Effector memory CD8-positive, alpha-beta T cell (primary cell): ENCODE data around the gene RPA1.
"Not testable (repeated sequence)": the region's sequence is repeated elsewhere in the genome, so short reads cannot be mapped to it uniquely, and the experiment has no call there.

Experiments
- ATAC-seq: fragments of 150-1000 bp; cut with Tn5 transposase; replicated peaks from 2 replicates; pipeline ENCODE4 v1.10.0; 2021; ENCODE audit warnings: mild to moderate bottlenecking, moderate library complexity
- DNase-seq, 3 experiments: peaks; one replicate each; pipeline ENCODE4 v3.0.0; 2021
- H3K27ac Mint-ChIP-seq, 2 donors: one replicate each; pipeline ENCODE4 v1.8.0; 2022; ENCODE audit warnings: mild to moderate bottlenecking in 2 of 2, mixed read lengths in 2 of 2, moderate library complexity in 2 of 2
- H3K27me3 Mint-ChIP-seq, 2 donors: one replicate each; pipeline ENCODE4 v1.8.0; 2022; ENCODE audit warnings: mixed read lengths in 2 of 2
- H3K36me3 Mint-ChIP-seq: one replicate; pipeline ENCODE4 v1.8.0; 2022; ENCODE audit warnings: mild to moderate bottlenecking, moderate library complexity, mixed read lengths; ENCODE audit not compliant: insufficient read depth
- H3K4me1 Mint-ChIP-seq, 2 donors: one replicate each; pipeline ENCODE4 v1.8.0; 2022; ENCODE audit warnings: low read depth in 2 of 2, mixed read lengths in 2 of 2
- H3K4me3 Mint-ChIP-seq, 2 donors: one replicate each; pipeline ENCODE4 v1.8.0; 2022; ENCODE audit warnings: mild to moderate bottlenecking in 2 of 2, mixed read lengths in 2 of 2, moderate library complexity in 2 of 2
- H3K9me3 Mint-ChIP-seq, 2 donors: one replicate each; pipeline ENCODE4 v1.8.0; 2022; ENCODE audit warnings: mixed read lengths in 2 of 2

Gene RPA1

DNA sequence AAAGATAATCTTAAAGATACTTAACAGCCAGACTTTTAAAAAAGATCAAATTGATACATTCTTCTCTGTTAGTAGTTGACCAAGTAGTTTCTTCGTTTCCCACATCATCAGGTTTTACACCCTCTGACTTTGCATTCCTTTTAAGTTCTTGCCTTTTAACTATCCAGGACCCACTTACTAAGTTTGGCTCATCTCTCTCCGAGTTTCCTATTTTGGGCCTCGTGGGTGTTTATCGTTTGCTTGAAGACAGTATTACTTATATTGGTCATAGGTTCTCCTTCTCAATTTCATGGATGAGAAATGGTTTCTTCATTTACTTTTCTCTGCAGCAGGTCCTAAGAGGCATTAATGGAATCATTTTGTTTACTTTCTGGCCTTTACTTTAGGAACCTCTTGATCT, 43.2 kb downstream of the RPA1 start:
- H3K27ac Mint-ChIP-seq, result peak overlapping the region; percentile 16 to 86

DNA sequence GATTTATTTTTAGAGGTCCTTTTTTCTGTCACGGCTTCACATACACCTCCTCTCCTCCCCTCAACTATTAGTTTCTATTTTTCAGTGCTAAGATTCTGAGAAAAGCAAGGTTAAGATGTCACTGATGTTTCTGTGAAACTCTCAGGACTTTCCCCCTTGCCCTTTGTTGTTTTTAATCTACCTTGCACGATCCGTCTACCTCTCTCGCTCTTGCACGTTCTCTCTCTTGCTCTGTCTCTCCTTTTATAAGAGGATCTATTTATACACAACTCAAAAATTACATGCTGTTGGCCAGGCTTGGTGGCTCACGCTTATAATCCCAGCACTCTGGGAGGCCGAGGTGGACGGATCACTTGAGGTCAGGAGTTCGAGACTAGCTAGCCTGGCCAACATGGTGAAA, 43.6 kb downstream of the RPA1 start:
- H3K4me3 Mint-ChIP-seq, result no peak overlapping the region
- H3K9me3 Mint-ChIP-seq, result no peaks in the 10 kb centered on the region
- DNase-seq (no peak), ATAC-seq (no peak)
- H3K4me1 Mint-ChIP-seq, result peaks cover 15 to 25% of the 10 kb centered on the region in 2 donors
- H3K27me3 Mint-ChIP-seq, result no peaks in the 10 kb centered on the region
- H3K27ac Mint-ChIP-seq, result peak overlapping the region; percentile 16 to 86
- H3K36me3 Mint-ChIP-seq, result peaks cover 47% of the 10 kb centered on the region

More for the DNA sequence above, 43.2 kb downstream of the RPA1 start:
- Mint-ChIP-seq H3K4me1 (peaks cover 15 to 25% of the 10 kb centered on the region in 2 donors), H3K27me3 (no peaks in the 10 kb centered on the region), H3K9me3 (no peaks in the 10 kb centered on the region), H3K4me3 (no peak overlapping the region), H3K36me3 (peaks cover 45% of the 10 kb centered on the region)
- DNase-seq (no peak), ATAC-seq (no peak)

DNA sequence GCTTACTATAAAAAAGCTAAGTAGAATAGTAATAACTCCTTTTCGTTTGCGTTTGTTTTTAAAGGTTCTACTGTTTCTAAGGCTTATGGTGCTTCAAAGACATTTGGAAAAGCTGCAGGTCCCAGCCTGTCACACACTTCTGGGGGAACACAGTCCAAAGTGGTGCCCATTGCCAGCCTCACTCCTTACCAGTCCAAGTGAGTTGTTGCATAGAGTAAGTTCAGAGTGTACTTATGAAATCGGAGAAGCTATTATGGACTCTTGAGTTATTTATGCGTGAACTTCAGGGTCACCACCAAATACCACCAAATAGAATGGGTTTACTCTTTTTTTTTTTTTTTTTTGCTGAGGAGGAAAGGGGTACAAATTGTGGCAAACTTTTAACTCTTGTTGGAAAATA, 45.8 kb downstream of the RPA1 start:
- Mint-ChIP-seq H3K4me1 (peaks cover 10 to 19% of the 10 kb centered on the region in 2 donors), H3K27me3 (no peaks in the 10 kb centered on the region), H3K36me3 (peaks cover 59% of the 10 kb centered on the region), H3K4me3 (no peak overlapping the region), H3K9me3 (no peaks in the 10 kb centered on the region), H3K27ac (no peak overlapping the region)
- ATAC-seq (no peak), DNase-seq (no peak)

DNA sequence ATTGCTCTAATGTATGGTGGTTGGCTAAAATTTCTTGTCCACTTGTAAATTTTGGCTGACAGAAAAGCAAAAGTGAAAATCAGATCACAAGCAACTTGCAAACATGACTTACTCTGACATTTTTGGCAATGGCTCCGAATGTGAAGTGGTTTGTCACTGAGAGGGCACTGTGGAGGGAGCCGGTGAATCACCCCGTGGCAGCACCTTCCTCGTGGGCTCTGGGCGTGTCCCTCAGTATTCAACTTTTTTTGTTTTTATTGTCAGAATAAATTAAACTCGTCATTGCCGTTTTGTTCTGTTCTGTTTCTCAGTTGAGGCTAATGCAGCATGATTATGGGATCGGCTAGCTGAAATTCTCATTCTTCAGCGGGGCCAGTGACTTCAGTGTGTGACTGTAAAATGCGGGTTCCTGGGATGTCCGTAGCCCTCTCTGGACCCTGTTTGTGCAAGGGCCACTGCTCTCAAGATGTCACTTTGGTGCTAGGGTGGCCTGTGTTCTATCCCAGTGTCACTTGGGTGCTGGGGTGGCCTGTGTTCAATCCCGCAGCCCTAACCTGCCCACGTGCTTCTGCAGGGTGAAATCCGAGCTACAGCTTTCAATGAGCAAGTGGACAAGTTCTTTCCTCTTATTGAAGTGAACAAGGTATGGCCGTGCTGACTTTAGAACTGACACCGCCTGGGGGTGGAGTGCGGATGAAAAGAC, 48.8 kb downstream of the RPA1 start:
- Mint-ChIP-seq H3K36me3 (peaks cover 75% of the 10 kb centered on the region), H3K9me3 (no peaks in the 10 kb centered on the region), H3K4me3 (no peak overlapping the region), H3K4me1 (peaks cover under 1% of the 10 kb centered on the region in 2 donors), H3K27me3 (no peaks in the 10 kb centered on the region), H3K27ac (no peak overlapping the region)
- no peak for DNase-seq
- no peak for ATAC-seq

DNA sequence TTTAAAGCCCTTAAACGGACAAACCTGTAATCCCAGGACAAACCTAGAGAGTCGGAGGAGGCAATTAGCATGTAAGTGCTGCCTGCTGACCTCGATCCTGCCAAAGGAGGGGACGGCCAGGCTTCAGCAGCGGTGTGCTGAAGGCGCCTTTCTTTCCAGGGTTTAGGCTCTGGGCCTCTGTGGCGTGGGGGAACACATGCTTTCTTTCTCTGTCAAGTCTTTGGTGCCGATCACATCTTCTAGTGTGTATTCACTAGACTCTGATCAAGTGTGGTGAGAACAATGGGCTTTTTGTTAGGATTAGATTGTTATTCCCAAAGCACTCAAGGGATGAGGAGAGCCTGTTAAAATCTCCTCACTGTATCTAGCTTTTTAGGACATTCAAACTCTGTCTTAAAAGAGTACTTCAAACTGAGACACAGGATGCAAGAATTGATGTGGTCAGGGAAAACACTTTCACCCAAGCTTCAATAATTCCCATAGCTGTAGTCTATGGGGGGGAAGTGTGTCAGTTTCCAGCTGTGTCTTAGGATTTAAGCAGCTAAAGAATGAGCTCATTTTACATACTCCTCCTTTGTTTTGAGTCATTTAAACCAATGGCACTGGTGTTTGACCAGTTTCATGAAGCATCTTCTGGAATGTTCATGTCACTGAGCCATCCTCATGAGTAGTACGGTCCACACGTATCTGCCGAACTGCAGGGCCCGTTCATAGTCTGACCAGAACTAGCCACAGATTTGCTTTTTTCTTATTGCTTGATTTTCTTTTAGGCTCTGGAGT, 51.2 kb downstream of the RPA1 start:
- peaks cover 71% of the 10 kb centered on the region for H3K36me3 Mint-ChIP-seq

DNA sequence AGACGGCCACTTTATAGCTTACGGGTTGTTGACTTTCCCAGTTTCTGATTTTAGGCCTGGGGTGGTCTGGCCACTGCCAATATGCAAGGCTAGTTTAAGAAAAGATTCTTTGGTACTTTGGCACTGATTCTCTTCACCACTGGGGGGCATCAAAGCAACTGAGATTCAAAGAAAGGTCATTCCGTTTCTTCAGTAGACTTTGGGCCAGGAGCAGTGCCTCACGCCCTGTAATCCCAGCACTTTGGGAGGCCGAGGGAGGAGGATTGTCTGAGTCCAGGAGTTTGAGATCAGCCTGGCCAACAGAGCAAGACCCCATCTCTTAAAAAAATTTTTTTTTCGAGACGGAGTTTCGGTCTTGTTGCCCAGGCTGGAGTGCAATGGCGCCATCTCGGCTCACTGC, 53.0 kb downstream of the RPA1 start:
- ATAC-seq, result peak; percentile 33
- Mint-ChIP-seq H3K27me3 (no peaks in the 10 kb centered on the region), H3K27ac (no peak overlapping the region), H3K4me1 (no peaks in the 10 kb centered on the region), H3K9me3 (no peaks in the 10 kb centered on the region), H3K4me3 (no peak overlapping the region), H3K36me3 (peaks cover 68% of the 10 kb centered on the region)
- peak; percentile 13 to 40 (median 16) for DNase-seq

More for the DNA sequence above, 51.2 kb downstream of the RPA1 start:
- DNase-seq (no peak), ATAC-seq (no peak)
- H3K4me3 Mint-ChIP-seq, result no peak overlapping the region
- H3K4me1 Mint-ChIP-seq, result no peaks in the 10 kb centered on the region
- no peak overlapping the region for H3K27ac Mint-ChIP-seq
- H3K27me3 Mint-ChIP-seq, result no peaks in the 10 kb centered on the region
- H3K9me3 Mint-ChIP-seq, result no peaks in the 10 kb centered on the region

DNA sequence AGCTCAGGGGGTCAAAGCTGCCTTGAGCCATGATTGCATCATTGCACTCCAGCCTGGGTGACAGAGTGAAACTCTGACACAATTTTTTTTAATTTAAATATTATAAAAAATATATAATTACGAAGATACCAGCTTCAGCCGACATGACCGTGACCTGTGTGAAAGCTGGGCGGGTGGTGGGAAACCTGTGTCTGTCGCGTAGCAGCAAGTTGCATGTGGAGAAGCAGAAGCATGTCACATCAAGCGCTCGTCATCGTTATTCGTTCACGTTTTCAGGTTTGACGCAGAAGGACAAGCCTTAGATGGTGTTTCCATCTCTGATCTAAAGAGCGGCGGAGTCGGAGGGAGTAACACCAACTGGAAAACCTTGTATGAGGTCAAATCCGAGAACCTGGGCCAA, 53.7 kb downstream of the RPA1 start:
- Mint-ChIP-seq H3K36me3 (peaks cover 65% of the 10 kb centered on the region), H3K4me3 (no peak overlapping the region), H3K27me3 (no peaks in the 10 kb centered on the region), H3K27ac (no peak overlapping the region), H3K9me3 (no peaks in the 10 kb centered on the region), H3K4me1 (no peaks in the 10 kb centered on the region)
- ATAC-seq (no peak), DNase-seq (no peak)

DNA sequence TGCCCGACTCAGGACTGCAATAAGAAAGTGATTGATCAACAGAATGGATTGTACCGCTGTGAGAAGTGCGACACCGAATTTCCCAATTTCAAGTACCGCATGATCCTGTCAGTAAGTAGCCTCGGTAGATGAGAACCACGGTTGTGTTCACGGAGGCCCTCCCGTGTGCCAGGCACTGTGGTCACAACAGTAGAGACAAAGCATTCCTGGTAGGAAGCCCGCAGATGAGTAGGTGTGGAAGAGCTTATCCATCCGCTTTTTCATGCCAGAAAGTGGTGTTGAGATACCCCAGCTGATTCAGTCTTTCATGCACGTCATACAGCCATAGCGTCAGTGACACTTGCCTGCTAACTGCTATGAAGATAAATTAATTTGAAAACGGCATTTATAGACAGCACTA, 58.9 kb downstream of the RPA1 start:
- Mint-ChIP-seq H3K36me3 (peaks cover 84% of the 10 kb centered on the region), H3K27ac (peak overlapping the region in 1 of 2 donors; percentile 64), H3K27me3 (no peaks in the 10 kb centered on the region), H3K4me3 (no peak overlapping the region), H3K9me3 (no peaks in the 10 kb centered on the region), H3K4me1 (peaks cover 5 to 12% of the 10 kb centered on the region in 2 donors)
- DNase-seq, result no peak
- no peak for ATAC-seq

DNA sequence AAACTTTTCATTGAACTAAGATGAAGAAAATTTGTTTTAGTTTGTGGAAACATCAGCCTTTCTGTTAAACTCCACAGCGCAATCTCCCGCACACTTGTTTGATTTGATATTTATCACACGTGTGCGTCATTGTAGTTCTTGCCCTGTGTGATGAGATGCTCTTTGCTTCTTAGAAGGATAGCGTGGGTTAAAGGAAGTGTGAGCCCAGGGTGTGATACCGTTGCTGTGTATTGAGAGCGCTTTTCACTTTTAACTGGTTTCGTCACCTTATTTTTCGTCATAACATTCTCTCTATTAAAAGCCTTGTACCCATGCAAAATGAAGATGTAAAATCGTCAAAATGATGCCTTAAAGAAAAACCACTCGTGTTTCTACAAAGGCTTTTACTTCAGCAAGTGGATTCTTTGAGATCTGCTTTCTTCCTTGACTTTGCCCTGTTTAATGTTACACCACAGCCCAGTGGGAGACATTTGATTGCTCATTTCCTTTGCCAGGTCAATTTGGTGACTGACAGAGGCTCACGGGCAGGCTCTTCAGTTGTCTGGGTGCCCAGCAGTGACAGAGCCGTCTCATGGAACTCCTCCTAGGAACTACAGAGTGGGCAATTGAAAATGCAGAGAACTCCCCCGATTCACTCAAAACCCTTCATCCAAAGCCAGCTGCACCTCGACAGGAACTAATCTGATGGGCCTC, 61.1 kb downstream of the RPA1 start:
- H3K4me1 Mint-ChIP-seq, result peaks cover 5 to 12% of the 10 kb centered on the region in 2 donors
- peak; percentile 23 to 46 (median 28) for DNase-seq
- H3K4me3 Mint-ChIP-seq, result peak overlapping the region; percentile 37 to 44
- H3K36me3 Mint-ChIP-seq, result peaks cover 90% of the 10 kb centered on the region
- no peaks in the 10 kb centered on the region for H3K27me3 Mint-ChIP-seq
- peak; percentile 97 for ATAC-seq
- H3K27ac Mint-ChIP-seq, result peak overlapping the region; percentile 90 to 93
- H3K9me3 Mint-ChIP-seq, result no peaks in the 10 kb centered on the region

DNA sequence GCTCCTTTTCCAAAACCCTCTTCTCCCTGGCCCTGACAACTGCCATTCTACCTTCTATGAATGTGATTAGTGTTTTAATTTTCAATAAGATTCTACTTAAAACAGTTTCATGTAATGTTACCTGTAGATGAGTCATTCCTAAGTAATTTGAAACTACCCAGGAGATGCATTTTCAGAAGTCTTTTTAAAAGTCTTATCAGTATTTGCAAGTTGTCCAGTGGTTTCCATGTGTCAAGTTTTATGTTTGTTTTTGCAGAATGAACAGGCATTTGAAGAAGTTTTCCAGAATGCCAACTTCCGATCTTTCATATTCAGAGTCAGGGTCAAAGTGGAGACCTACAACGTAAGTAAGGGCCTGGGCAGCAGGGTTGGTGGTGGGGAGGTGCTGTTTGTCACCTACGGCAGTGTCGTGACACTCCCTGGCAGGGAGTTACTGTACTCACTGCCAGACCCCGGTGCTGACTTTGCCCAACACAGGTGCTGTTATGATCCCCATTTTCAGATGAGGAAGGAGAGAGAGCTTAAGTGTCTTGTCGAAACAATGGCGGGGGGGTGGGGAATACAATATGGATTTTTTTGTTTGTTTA, 65.0 kb downstream of the RPA1 start:
- H3K9me3 Mint-ChIP-seq, result no peaks in the 10 kb centered on the region
- H3K4me1 Mint-ChIP-seq, result peaks cover 5 to 12% of the 10 kb centered on the region in 2 donors
- H3K27ac Mint-ChIP-seq, result no peak overlapping the region
- H3K27me3 Mint-ChIP-seq, result no peaks in the 10 kb centered on the region
- H3K36me3 Mint-ChIP-seq, result peaks cover 67% of the 10 kb centered on the region
- no peak overlapping the region for H3K4me3 Mint-ChIP-seq
- DNase-seq, result no peak
- ATAC-seq, result no peak

DNA sequence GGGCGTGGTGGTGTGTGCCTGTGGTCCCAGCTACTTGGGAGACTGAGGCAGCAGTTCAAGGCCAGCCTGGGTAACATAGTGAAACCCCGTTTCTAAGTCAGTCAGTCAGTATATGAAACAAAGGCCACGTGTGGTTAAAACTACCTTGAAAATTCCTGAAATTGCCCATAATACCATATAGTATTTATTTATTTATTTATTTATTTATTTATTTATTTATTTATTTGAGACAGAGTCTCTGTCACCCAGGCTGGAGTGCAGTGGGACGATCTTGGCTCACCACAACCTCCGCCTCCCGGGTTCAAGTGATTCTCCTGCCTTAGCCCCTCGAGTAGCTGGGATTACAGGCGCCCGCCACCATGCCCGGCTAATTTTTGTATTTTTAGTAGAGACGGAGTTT, 65.7 kb downstream of the RPA1 start:
- not testable (repeated sequence) for DNase-seq, ATAC-seq, H3K27ac Mint-ChIP-seq, H3K27me3 Mint-ChIP-seq, H3K9me3 Mint-ChIP-seq, H3K4me3 Mint-ChIP-seq
- Mint-ChIP-seq H3K36me3 (peaks cover 62% of the 10 kb centered on the region), H3K4me1 (peaks cover 5 to 12% of the 10 kb centered on the region in 2 donors)

DNA sequence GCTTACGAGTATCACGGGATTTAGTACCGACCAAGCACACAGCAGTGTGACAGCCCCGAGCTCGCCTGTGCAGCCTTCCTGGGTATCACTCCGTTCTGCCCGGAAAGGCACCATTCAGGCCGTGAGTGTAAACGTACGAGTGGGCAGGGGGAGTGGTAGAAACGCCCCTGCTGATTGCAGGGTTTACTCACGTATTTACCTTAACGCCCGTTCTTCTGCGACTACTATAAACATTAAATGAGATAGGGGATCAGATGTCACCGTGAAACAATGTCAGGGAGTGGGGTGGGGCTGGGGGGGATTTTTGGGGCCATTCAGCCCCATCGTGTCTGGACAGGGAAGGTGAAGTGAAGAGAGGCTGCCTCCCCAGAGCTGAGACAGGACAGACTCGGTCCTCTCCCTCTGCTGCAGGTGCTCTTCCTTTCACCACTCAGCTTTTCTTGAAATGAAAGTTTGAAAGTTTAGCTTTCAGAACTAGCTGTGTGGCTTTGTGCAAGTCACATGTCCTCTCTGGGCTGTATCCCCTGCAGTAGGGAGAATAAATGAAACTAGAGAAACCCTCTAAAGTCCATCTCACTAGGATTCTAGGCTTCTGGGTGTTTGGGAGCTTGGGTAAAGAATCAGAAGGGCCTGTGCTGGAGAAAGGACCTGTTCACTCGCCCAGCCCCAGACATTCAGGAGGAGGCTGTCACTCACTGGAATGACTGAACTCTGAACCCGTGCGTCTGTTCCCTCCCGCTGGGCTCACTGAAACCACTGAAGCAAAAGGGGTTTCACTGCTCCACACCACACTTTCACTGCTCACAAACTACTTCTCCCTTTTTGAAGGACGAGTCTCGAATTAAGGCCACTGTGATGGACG, 66.7 kb downstream of the RPA1 start:
- Mint-ChIP-seq H3K4me1 (peaks cover 1 to 3% of the 10 kb centered on the region in 2 donors), H3K36me3 (peaks cover 53% of the 10 kb centered on the region), H3K4me3 (no peak overlapping the region), H3K27ac (no peak overlapping the region), H3K27me3 (no peaks in the 10 kb centered on the region), H3K9me3 (no peaks in the 10 kb centered on the region)
- DNase-seq (no peak), ATAC-seq (no peak)
